WERI-Rb-1 (cell line): ENCODE measurements around the gene ACKR3.

Experiments
- DNase-seq: peaks from one replicate; pipeline ENCODE4 v3.0.0-alpha.2; 2020
- H3K27ac ChIP-seq: fragments of 250-450 bp; sonication (Bioruptor Pico); 2 replicates; pipeline ENCODE4 v1.5.1; 2020; ENCODE audit warnings: mild to moderate bottlenecking, moderate library complexity
- H3K27me3 ChIP-seq: fragments of 250-450 bp; sonication (Bioruptor Pico); 2 replicates; pipeline ENCODE4 v1.5.1; 2021; ENCODE audit warnings: mild to moderate bottlenecking, low read depth, moderate library complexity; ENCODE audit not compliant: insufficient read depth, severe bottlenecking
- H3K36me3 ChIP-seq: fragments of 250-450 bp; sonication (Bioruptor Pico); 2 replicates; pipeline ENCODE4 v1.5.1; 2020; ENCODE audit warnings: mild to moderate bottlenecking, moderate library complexity
- H3K4me3 ChIP-seq: 2 replicates; pipeline ENCODE4 v1.5.1; 2011; ENCODE audit warnings: low read depth, mild to moderate bottlenecking, control low read depth, low read length
- H3K9me3 ChIP-seq: fragments of 250-450 bp; sonication (Bioruptor Pico); 2 replicates; pipeline ENCODE4 v1.5.1; 2021; ENCODE audit warnings: mild to moderate bottlenecking, moderate library complexity; ENCODE audit not compliant: severe bottlenecking
- CTCF ChIP-seq: IDR thresholded peaks from 2 replicates; pipeline ENCODE4 v1.5.1; 2011; ENCODE audit warnings: low read depth, mild to moderate bottlenecking, control low read depth, inconsistent platforms, low read length

The ACKR3 gene

GRCh38 chr2:236600158-236600557 lies 30.5 kb downstream of the ACKR3 start:
- H3K9me3 ChIP-seq, result no peaks in the 10 kb centered on the region
- H3K36me3 ChIP-seq, result no peaks in the 10 kb centered on the region
- TF ChIP-seq CTCF, result no peak
- DNase-seq, result no peak
- H3K27ac ChIP-seq, result no peak overlapping the region
- no peaks in the 10 kb centered on the region for H3K27me3 ChIP-seq
- no peak overlapping the region for H3K4me3 ChIP-seq

GRCh38 chr2:236600892-236601291 lies 31.3 kb downstream of the ACKR3 start:
- no peak for DNase-seq
- Histone ChIP-seq H3K9me3 (no peaks in the 10 kb centered on the region), H3K36me3 (no peaks in the 10 kb centered on the region), H3K27ac (no peak overlapping the region), H3K27me3 (no peaks in the 10 kb centered on the region), H3K4me3 (no peak overlapping the region)
- TF ChIP-seq CTCF, result no peak

- TF ChIP-seq CTCF, result no peak
- no peaks in the 10 kb centered on the region for H3K9me3 ChIP-seq
- H3K36me3 ChIP-seq, result no peaks in the 10 kb centered on the region
- DNase-seq, result no peak
- H3K4me3 ChIP-seq, result no peak overlapping the region
- no peak overlapping the region for H3K27ac ChIP-seq
- H3K27me3 ChIP-seq, result no peaks in the 10 kb centered on the region
These were observed 31.9 kb downstream of the ACKR3 start for GRCh38 chr2:236601316-236602202.

GRCh38 chr2:236602678-236603077 lies 33.1 kb downstream of the ACKR3 start:
- DNase-seq, result no peak
- Histone ChIP-seq H3K9me3 (no peaks in the 10 kb centered on the region), H3K27me3 (no peaks in the 10 kb centered on the region), H3K4me3 (no peak overlapping the region), H3K36me3 (no peaks in the 10 kb centered on the region), H3K27ac (no peak overlapping the region)
- TF ChIP-seq CTCF, result no peak

GRCh38 chr2:236603361-236604015 lies 33.9 kb downstream of the ACKR3 start:
- no peaks in the 10 kb centered on the region for H3K27me3 ChIP-seq
- DNase-seq, result no peak
- H3K36me3 ChIP-seq, result no peaks in the 10 kb centered on the region
- no peaks in the 10 kb centered on the region for H3K9me3 ChIP-seq
- no peak for TF ChIP-seq CTCF
- no peak overlapping the region for H3K4me3 ChIP-seq
- H3K27ac ChIP-seq, result no peak overlapping the region
